Suprapubic skin (tissue), 4 donors: ENCODE results near the gene KLF15.
"Not testable (repeated sequence)": the region's sequence is repeated elsewhere in the genome, so short reads cannot be mapped to it uniquely, and the experiment has no call there.

Experiments
- POLR2A ChIP-seq, 2 donors: fragments of 450-650 bp; IDR thresholded peaks; one replicate each; pipeline ENCODE4 v1.6.1; 2017; ENCODE audit warnings: antibody characterized with exemption in 2 of 2, mild to moderate bottlenecking in 2 of 2, moderate library complexity in 2 of 2
- POLR2AphosphoS5 ChIP-seq, 3 donors: sonication (generic); formaldehyde crosslinking; IDR thresholded peaks; one replicate each; pipeline ENCODE4 v1.6.1; 2017; ENCODE audit warnings: antibody characterized with exemption in 3 of 3
- TF ChIP-seq, protein P1 (sequence below), 2 donors: fragments of 200-600 bp in 1 of 2; fragments of 450-650 bp in 1 of 2; sonication (generic) in 1 of 2; IDR thresholded peaks; one replicate each; pipeline ENCODE4 v1.5.1; 2016 to 2019; ENCODE audit warnings: antibody characterized with exemption in 2 of 2, mild to moderate bottlenecking in 1 of 2, moderate library complexity in 1 of 2

DNA sequence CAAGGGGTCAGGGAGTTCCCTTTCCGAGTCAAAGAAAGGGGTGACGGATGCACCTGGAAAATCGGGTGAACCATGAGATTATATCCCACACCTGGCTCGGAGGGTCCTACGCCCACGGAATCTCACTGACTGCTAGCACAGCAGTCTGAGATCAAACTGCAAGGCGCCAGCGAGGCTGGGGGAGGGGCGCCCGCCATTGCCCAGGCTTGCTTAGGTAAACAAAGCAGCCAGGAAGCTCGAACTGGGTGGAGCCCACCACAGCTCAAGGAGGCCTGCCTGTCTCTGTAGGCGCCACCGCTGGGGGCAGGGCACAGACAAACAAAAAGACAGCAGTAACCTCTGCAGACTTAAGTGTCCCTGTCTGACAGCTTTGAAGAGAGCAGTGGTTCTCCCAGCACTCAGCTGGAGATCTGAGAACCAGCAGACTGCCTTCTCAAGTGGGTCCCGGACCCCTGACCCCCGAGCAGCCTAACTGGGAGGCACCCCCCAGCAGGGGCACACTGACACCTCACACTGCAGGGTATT lies 25.3 kb downstream of the KLF15 start:
- TF ChIP-seq, protein P1, sequence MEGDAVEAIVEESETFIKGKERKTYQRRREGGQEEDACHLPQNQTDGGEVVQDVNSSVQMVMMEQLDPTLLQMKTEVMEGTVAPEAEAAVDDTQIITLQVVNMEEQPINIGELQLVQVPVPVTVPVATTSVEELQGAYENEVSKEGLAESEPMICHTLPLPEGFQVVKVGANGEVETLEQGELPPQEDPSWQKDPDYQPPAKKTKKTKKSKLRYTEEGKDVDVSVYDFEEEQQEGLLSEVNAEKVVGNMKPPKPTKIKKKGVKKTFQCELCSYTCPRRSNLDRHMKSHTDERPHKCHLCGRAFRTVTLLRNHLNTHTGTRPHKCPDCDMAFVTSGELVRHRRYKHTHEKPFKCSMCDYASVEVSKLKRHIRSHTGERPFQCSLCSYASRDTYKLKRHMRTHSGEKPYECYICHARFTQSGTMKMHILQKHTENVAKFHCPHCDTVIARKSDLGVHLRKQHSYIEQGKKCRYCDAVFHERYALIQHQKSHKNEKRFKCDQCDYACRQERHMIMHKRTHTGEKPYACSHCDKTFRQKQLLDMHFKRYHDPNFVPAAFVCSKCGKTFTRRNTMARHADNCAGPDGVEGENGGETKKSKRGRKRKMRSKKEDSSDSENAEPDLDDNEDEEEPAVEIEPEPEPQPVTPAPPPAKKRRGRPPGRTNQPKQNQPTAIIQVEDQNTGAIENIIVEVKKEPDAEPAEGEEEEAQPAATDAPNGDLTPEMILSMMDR (IDR thresholded peaks at IDR 0.05), result not testable (repeated sequence)
- not testable (repeated sequence) for TF ChIP-seq POLR2AphosphoS5, POLR2A (IDR thresholded peaks at IDR 0.05)
